GM10266 (cell line): ENCODE data around the gene DHRS4.

Experiments
- DNase-seq: peaks from one replicate; pipeline ENCODE4 v3.0.0; 2012; ENCODE audit errors: extremely low spot score
- CTCF ChIP-seq: IDR thresholded peaks from 2 replicates; pipeline ENCODE4 v1.5.1; 2012; ENCODE audit warnings: mild to moderate bottlenecking, low read depth; ENCODE audit not compliant: control insufficient read depth, insufficient read depth; ENCODE audit errors: missing control alignments

Gene DHRS4

GRCh38 chr14:23953464-23954278 lies at the start of gene DHRS4:
Gene DHRS4, plus strand, starts transcription at chr14:23953770. Its CDS starts 19 bp downstream, at chr14:23953789.
- DNase-seq, result peak; percentile 83
- TF ChIP-seq CTCF, result peak; percentile 92

GRCh38 chr14:23910101-23910875 lies 43.3 kb upstream of the DHRS4 start:
- peak; percentile 65 for DNase-seq
- peak; percentile 72 for TF ChIP-seq CTCF

- no peak for TF ChIP-seq CTCF
- DNase-seq, result no peak
Observed at GRCh38 chr14:23910876-23911210, 42.7 kb upstream of the DHRS4 start.

GRCh38 chr14:23915559-23915958 lies 38.0 kb upstream of the DHRS4 start:
- no peak for TF ChIP-seq CTCF
- DNase-seq, result no peak

GRCh38 chr14:23916004-23916403 lies 37.6 kb upstream of the DHRS4 start:
- TF ChIP-seq CTCF, result no peak

GRCh38 chr14:23916446-23916845 lies 37.1 kb upstream of the DHRS4 start:
- DNase-seq, result no peak
- TF ChIP-seq CTCF, result no peak

More at GRCh38 chr14:23916004-23916403, 37.6 kb upstream of the DHRS4 start:
- no peak for DNase-seq

- TF ChIP-seq CTCF, result no peak
- DNase-seq, result no peak
Observed at GRCh38 chr14:23922545-23922944, 31.0 kb upstream of the DHRS4 start.
